ENCODE measurements around the gene MBD3. TPM values are rescaled to one million over a fixed set of nuclear protein-coding genes. Genes with fewer than 3 reads are reported as not detected.

MBD3 gene
- polyA plus RNA-seq, 1 donor (not counting 4 experiments of a cell fraction or from before 2014, with no cell fraction given): 16.6 TPM

GRCh38 chr19:1622541-1622940 lies 29.9 kb upstream of the MBD3 start:
- H3K4me3 ChIP-seq (ENCODE audit: control insufficient read depth in 2 of 3, extremely low read depth in 1 of 3, insufficient read depth in 2 of 3, low read depth in 1 of 3, low read length in 3 of 3): no peak overlapping the region
- no peak overlapping the region for H3K9ac ChIP-seq (ENCODE audit: control insufficient read depth, extremely low read depth, insufficient read depth, low read length)
- no peak for FAIRE-seq

GRCh38 chr19:1622007-1622406 lies 29.3 kb upstream of the MBD3 start:
- no peaks in the 10 kb centered on the region for H3K27me3 ChIP-seq (ENCODE audit: control insufficient read depth, extremely low read depth, insufficient read depth, low read length)
- H3K9me1 ChIP-seq (ENCODE audit: control insufficient read depth, extremely low read depth, insufficient read depth, low read length): no peaks in the 10 kb centered on the region
- no peak overlapping the region for H3K4me2 ChIP-seq (ENCODE audit: control insufficient read depth, extremely low read depth, insufficient read depth, low read depth, low read length)
- H2AFZ ChIP-seq (ENCODE audit: control insufficient read depth, low read length): no peak overlapping the region
- TF ChIP-seq EZH2 (IDR thresholded peaks at IDR 0.05; ENCODE audit: low read length): no peak
- TF ChIP-seq CTCF (optimal IDR thresholded peaks at IDR 0.05 in 1 of 3, IDR thresholded peaks at IDR 0.05 in 1 of 3, conservative IDR thresholded peaks at IDR 0.05 in 1 of 3; ENCODE audit: extremely low read depth in 1 of 3, insufficient read depth in 2 of 3, low read length in 3 of 3): no peak
- H3K27ac ChIP-seq (ENCODE audit: control insufficient read depth, insufficient read depth, low read length): no peak overlapping the region
- no peak overlapping the region for H3K4me3 ChIP-seq (ENCODE audit: control insufficient read depth in 2 of 3, extremely low read depth in 1 of 3, insufficient read depth in 2 of 3, low read depth in 1 of 3, low read length in 3 of 3)
- FAIRE-seq: no peak
- H3K9me3 ChIP-seq (ENCODE audit: control insufficient read depth, low read depth, low read length): no peaks in the 10 kb centered on the region
- no peaks in the 10 kb centered on the region for H3K4me1 ChIP-seq (ENCODE audit: control insufficient read depth, extremely low read depth, insufficient read depth, low read length)
- H3K9ac ChIP-seq (ENCODE audit: control insufficient read depth, extremely low read depth, insufficient read depth, low read length): no peak overlapping the region
- dilution Hi-C loops (cut with MboI; ENCODE audit: extremely low pct_ligation_motif_present, low sequenced_read_pairs): no loop called here
- peaks cover 24 to 26% of the 10 kb centered on the region in 2 experiments for H3K36me3 ChIP-seq (ENCODE audit: control insufficient read depth in 2 of 2, extremely low read depth in 1 of 2, insufficient read depth in 2 of 2, low read length in 2 of 2)
- no peak for DNase-seq (ENCODE audit: low read depth, low spot score)
- no peaks in the 10 kb centered on the region for H3K79me2 ChIP-seq (ENCODE audit: control insufficient read depth, insufficient read depth, low read length)
- no peaks in the 10 kb centered on the region for H4K20me1 ChIP-seq (ENCODE audit: control insufficient read depth, extremely low read depth, insufficient read depth, low read length)

More at GRCh38 chr19:1622541-1622940, 29.9 kb upstream of the MBD3 start:
- H3K36me3 ChIP-seq (ENCODE audit: control insufficient read depth in 2 of 2, extremely low read depth in 1 of 2, insufficient read depth in 2 of 2, low read length in 2 of 2): peaks cover 24 to 25% of the 10 kb centered on the region in 2 experiments
- H3K27me3 ChIP-seq (ENCODE audit: control insufficient read depth, extremely low read depth, insufficient read depth, low read length): no peaks in the 10 kb centered on the region
- no peak overlapping the region for H3K4me2 ChIP-seq (ENCODE audit: control insufficient read depth, extremely low read depth, insufficient read depth, low read depth, low read length)
- H4K20me1 ChIP-seq (ENCODE audit: control insufficient read depth, extremely low read depth, insufficient read depth, low read length): no peaks in the 10 kb centered on the region
- dilution Hi-C loops (cut with MboI; ENCODE audit: extremely low pct_ligation_motif_present, low sequenced_read_pairs): no loop called here
- H2AFZ ChIP-seq (ENCODE audit: control insufficient read depth, low read length): no peak overlapping the region
- DNase-seq (ENCODE audit: low read depth, low spot score): no peak
- no peak overlapping the region for H3K27ac ChIP-seq (ENCODE audit: control insufficient read depth, insufficient read depth, low read length)
- no peaks in the 10 kb centered on the region for H3K79me2 ChIP-seq (ENCODE audit: control insufficient read depth, insufficient read depth, low read length)
- H3K9me3 ChIP-seq (ENCODE audit: control insufficient read depth, low read depth, low read length): no peaks in the 10 kb centered on the region
- no peaks in the 10 kb centered on the region for H3K4me1 ChIP-seq (ENCODE audit: control insufficient read depth, extremely low read depth, insufficient read depth, low read length)
- no peak for TF ChIP-seq CTCF (optimal IDR thresholded peaks at IDR 0.05 in 1 of 3, IDR thresholded peaks at IDR 0.05 in 1 of 3, conservative IDR thresholded peaks at IDR 0.05 in 1 of 3; ENCODE audit: extremely low read depth in 1 of 3, insufficient read depth in 2 of 3, low read length in 3 of 3)
- TF ChIP-seq EZH2 (IDR thresholded peaks at IDR 0.05; ENCODE audit: low read length): no peak
- no peaks in the 10 kb centered on the region for H3K9me1 ChIP-seq (ENCODE audit: control insufficient read depth, extremely low read depth, insufficient read depth, low read length)
